DMS 273 treated with DMSO at 0.1 percent for 48 hours (cell line): Measurements from ENCODE around the gene COG5.
A peak's percentile ranks its signal among the peaks of the same experiment; 100 is the strongest.
"Not testable (repeated sequence)": the region's sequence is repeated elsewhere in the genome, so short reads cannot be mapped to it uniquely, and the experiment has no call there.

ENCODE experiments used
- DNase-seq: peaks from one replicate; lab custom pipeline; 2025; lab: John Stamatoyannopoulos, UW

The COG5 gene

DNA sequence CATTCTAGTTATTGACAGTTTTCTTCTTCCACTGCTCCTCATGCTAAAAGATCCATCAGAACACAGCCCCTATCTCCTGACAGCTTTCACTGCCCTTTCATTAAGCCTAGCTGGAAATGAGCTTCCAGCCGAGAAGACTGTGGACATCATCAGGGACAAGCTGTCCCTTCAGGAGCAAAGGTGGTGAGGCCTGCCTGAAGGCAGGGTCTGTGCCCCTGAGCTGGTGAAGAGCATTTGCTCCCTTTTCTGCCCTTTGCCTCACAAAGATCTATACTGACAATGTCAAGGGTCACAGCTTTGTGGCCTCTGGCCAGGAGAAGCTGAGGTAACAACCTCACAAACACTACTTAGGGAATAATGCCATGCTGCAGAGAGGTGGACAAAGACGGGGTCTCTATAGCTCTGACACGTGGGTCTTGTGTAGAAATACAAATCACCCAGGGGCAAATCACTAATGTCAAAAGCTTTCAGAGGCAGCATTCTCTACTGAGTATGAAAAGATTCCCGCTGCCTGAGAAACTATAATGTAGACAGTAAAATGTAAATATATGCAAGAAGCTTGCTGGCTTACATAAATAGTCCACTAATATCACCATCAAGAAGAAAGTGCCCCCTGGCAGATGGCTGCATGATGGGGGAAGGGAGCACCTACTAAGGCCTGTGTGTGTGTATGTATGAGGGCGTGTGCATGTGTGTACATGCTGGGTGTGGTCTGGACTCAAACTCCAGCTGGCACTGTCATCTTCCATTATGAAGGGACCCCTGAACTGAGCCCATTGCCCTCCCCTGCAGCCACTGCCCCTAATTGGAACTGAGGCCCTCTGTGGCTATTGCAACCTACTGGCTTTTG is 339.1 kb downstream of the COG5 start:
- peak; percentile 37 for DNase-seq

GRCh38 chr7:107220806-107221205 is 342.9 kb downstream of the COG5 start:
- not testable (repeated sequence) for DNase-seq

- DNase-seq, result no peak
Observed at GRCh38 chr7:107220356-107220755, 343.4 kb downstream of the COG5 start.

GRCh38 chr7:107219563-107220244 is 344.0 kb downstream of the COG5 start:
- DNase-seq, result no peak

GRCh38 chr7:107213945-107214344 is 349.8 kb downstream of the COG5 start:
- DNase-seq, result no peak

DNA sequence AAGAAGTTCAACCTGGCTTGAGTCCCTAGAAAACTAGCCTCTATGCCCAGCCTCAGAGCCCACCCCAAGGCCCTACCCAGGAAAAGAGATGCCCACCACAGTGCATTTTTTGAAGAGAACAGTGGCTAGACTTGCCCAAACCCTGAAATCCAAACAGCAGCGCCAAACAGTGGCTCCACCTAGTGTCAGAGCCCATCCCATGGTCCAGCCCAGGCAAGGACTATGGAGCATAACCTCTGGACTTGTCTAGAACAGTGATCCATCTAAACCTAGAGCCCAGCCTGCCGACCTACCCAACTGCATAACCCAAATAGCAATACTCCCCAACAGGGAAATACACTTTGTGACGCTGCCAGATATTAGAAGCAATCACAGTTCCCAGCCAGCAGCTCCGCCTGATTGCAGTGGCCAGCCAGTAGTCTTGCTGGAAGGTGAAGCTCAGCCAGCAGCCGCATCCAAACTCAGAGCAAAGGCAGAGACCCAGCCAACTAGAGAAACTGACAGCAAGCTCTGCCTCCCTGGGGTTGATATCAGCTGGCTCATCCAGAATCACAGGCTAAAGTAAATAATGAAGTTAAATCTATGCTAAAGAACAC is 350.4 kb downstream of the COG5 start:
- no peak for DNase-seq

DNA sequence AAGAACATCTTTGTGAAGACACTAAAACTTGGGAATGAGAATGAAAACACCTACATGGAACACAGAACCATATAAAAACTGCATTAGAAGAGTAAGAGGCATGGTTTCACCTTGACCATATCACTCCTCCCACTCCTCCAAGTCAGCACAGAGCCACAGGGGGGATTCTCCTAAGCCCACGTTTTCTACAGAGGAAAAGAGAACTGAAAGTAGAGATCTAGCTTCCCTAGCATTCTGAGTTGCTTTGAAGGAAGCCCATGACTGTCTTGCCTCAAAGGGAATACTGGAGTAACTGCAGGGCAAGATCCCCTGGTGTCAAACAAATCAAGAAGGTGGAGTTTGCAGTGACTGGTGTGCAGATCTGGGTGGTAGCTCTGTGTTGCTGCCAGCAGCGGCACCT is 351.0 kb downstream of the COG5 start:
- DNase-seq, result no peak

- no peak for DNase-seq
Observed at GRCh38 chr7:107210400-107210799, 353.3 kb downstream of the COG5 start.

GRCh38 chr7:107209565-107209964 is 354.2 kb downstream of the COG5 start:
- no peak for DNase-seq

DNA sequence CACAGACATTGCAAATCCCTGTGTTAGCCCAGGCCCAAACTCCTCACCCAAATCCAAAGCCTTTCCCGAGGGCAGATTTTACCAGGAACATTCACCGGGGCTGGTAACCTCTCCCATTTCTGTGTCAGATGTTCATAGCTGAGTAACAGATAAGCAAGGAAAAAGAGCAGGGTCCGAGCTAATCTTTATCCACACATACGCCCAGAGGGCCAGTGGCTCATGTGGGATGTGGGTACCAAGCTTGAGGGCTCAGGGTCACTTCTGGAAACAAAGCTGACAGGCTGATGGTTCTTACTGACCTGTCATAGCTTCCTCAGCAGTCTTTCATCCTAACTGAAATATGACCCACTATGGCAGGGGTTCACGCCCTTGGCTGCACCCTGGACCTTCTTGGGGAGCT is 355.2 kb downstream of the COG5 start:
- no peak for DNase-seq

DNA sequence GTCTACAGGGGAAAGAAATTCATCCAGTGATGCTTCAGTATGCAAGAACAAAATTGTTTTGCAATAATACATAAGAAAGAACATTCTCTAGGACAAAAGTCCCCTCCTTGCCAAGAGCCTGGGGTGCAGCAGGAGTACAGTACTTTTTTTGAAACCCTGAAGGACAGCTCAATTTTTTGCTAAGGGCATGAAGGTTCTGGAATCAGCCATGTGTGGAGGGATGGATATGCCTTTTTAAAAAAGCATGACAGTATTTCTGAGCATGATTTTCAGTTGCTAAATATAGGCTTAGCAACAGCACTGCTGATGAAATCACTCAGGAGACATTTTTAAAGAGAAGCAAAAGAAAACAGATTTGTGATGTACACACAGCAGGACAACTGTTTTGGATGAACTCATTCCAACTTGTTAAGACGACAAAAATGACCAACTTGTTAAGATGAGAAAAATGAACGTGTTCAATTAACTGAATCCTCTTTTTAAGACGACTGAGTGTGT is 355.6 kb downstream of the COG5 start:
- no peak for DNase-seq

DNA sequence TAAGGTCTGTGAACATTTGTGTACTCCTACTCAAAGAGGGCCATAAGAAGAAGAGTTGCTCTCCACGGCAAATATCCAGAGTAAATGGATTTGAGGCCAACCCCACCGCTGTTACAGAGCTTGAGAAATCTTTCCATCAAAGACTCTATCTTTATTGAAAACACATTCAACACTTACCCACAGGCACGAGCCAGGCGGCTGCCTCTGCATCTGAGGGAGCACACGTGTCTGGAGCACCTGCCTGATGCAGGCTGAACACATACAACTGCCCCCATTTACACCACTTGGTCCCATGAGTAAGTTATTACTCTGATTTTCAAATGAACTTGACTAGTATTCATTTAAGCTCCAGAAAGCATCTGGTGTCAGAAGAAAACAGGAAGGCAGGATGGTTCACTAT is 356.3 kb downstream of the COG5 start:
- DNase-seq, result no peak

DNA sequence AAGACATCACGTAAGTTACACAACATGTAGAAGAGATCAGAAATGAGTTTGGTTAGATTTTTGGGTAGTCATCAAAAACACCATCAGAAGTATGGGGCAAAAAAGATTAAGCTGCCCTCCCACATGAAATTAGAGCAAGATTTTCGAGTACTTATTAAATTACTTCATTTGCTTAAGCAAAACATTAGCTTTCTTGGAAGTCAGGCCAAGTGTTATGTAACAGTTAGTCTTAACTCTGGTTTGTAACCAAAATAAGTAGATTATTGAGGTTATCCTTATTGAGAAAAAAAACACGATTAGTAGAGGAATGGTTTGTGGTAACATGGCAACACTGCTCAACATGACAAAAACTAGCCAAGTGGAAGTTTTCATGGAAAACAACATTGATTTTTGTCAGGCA is 357.0 kb downstream of the COG5 start:
- no peak for DNase-seq

DNA sequence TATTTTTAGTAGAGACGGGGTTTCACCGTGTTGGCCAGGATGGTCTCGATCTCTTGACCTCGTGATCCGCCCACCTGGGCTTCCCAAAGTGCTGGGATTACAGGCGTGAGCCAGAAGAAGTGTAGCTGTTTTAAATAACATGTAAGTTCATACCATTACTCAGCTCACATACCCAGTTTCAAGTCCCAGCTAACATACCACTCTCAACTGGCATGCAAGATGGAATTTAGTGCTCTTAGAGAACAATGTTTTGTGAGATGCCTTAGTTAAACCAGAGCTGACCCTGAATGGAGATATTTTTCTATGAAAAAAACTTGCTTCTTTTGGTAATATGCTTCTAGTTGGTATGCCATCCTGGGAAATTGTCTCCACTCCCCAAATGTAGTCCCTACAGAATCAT is 357.6 kb downstream of the COG5 start:
- no peak for DNase-seq

- no peak for DNase-seq
Observed at GRCh38 chr7:107203607-107204006, 360.1 kb downstream of the COG5 start.

- DNase-seq, result peak; percentile 61
Observed at GRCh38 chr7:107201795-107202450, 361.8 kb downstream of the COG5 start.

GRCh38 chr7:107196834-107197610 is 366.7 kb downstream of the COG5 start:
- no peak for DNase-seq

- no peak for DNase-seq
Observed at GRCh38 chr7:107194052-107194451, 369.7 kb downstream of the COG5 start.

DNA sequence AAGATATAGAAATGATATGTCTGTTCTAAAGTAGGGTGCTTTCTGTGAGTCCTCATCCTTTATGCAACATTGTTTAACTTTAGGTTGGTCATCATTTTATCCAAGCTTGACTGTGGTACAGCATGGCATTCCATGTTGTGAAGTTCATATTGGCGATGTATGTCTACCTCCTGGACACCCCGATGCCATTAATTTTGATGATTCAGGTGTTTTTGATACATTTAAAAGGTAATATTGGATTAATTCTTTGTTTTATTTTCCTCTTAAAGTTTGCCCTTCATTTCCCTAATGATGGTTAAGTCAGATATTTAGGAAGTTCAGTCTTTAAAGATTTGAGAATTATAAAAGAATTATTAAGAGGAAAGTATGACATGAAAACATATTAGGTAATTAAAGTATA is 373.6 kb downstream of the COG5 start:
- no peak for DNase-seq

- DNase-seq, result no peak
Observed at GRCh38 chr7:107187774-107188173, 375.9 kb downstream of the COG5 start.

- no peak for DNase-seq
Observed at GRCh38 chr7:107186240-107186639, 377.5 kb downstream of the COG5 start.

GRCh38 chr7:107185716-107186115 is 378.0 kb downstream of the COG5 start:
- no peak for DNase-seq
